Kidney (tissue), 14 donors: Measurements from ENCODE around the gene DNAJC21. TPM values are rescaled to one million over a fixed set of nuclear protein-coding genes. Genes with fewer than 3 reads are reported as not detected.

Experiments used
- DNase-seq, 5 donors: peaks; one replicate each; pipeline ENCODE4 v3.0.0-alpha.2; 2013 to 2020
- FAIRE-seq: peaks from 2 replicates; lab custom pipeline; 2012; peaks lifted over from hg19 to GRCh38; lab: Jason Lieb, UNC
- H3K27ac ChIP-seq, 2 donors: one replicate each; pipeline ENCODE4 v1.7.0; 2013; ENCODE audit warnings: low read depth in 2 of 2, low read length in 2 of 2, inconsistent platforms in 1 of 2
- H3K27me3 ChIP-seq: one replicate; pipeline ENCODE4 v1.7.1; 2013; ENCODE audit warnings: low read length, inconsistent platforms; ENCODE audit not compliant: control insufficient read depth, insufficient read depth
- H3K36me3 ChIP-seq, 3 donors: one replicate each; pipeline versions ENCODE4 v1.7.0 to v1.7.1; 2013; ENCODE audit warnings: low read length in 3 of 3, control low read depth in 1 of 3, inconsistent platforms in 1 of 3; ENCODE audit not compliant: insufficient read depth in 3 of 3, control insufficient read depth in 2 of 3
- H3K4me1 ChIP-seq, 3 donors: one replicate each; pipeline versions ENCODE4 v1.7.0 to v1.7.1; 2013; ENCODE audit warnings: low read length in 3 of 3, inconsistent platforms in 1 of 3, low read depth in 1 of 3; ENCODE audit not compliant: control insufficient read depth in 2 of 3, insufficient read depth in 2 of 3
- H3K4me3 ChIP-seq, 3 donors: one replicate each; pipeline versions ENCODE4 v1.7.0 to v1.8.1; 2013; ENCODE audit warnings: low read length in 3 of 3, control low read depth in 1 of 3, inconsistent platforms in 1 of 3
- H3K9ac ChIP-seq, 3 donors: one replicate each; pipeline versions ENCODE4 v1.7.0 to v1.7.1; 2013; ENCODE audit warnings: low read length in 3 of 3, control low read depth in 1 of 3, inconsistent platforms in 1 of 3
- H3K9me3 ChIP-seq, 3 donors: one replicate each; pipeline versions ENCODE4 v1.7.0 to v1.7.1; 2013; ENCODE audit warnings: low read length in 3 of 3, control low read depth in 1 of 3, inconsistent platforms in 1 of 3; ENCODE audit not compliant: control insufficient read depth in 2 of 3, insufficient read depth in 1 of 3
- intact Hi-C: fragments of 100-400 bp; cut with DNase I; formaldehyde crosslinking; loops from one replicate; pipeline ENCODE4 v1.11.1; 2022
- polyA plus RNA-seq: library from polyadenylated mRNA; stranded (reverse); fragments of 350-450 nt; fragmentation: Illumina TruSeq; extraction: RNeasy Lipid Tissue Mini Kit (QIAGEN cat#74804); gene quantifications from one replicate; pipeline ENCODE4 v1.2.3, GENCODE V29; 2014; ENCODE audit warnings: low read depth, low replicate concordance; ENCODE audit not compliant: insufficient read depth
- total RNA-seq: library from RNA; stranded (reverse); fragmentation: NEBNext Ultra II Directional; extraction: Animal tissue kit (Norgen Biotek cat#: 25700); gene quantifications from one replicate; pipeline ENCODE4 v1.2.1, GENCODE V29; 2021
- TF ChIP-seq, protein P1 (sequence below): IDR thresholded peaks from 3 replicates; pipeline ENCODE4 v1.5.1; 2012; ENCODE audit warnings: mild to moderate bottlenecking, moderate library complexity, borderline replicate concordance; ENCODE audit not compliant: insufficient read depth; ENCODE audit errors: extremely low read depth
- donor health status: control.
- donor health status: control.
- donor health status: control.
- donor health status: control.
- donor health status: control.
- donor health status: DM: yes; HTN: yes; CAD: no.
- donor health status: Normal renal cell carcinoma (clear cell type).

DNAJC21 gene
- total and polyA plus RNA-seq, 2 donors from 2014 or later = 24.5 to 45.0 TPM

DNA sequence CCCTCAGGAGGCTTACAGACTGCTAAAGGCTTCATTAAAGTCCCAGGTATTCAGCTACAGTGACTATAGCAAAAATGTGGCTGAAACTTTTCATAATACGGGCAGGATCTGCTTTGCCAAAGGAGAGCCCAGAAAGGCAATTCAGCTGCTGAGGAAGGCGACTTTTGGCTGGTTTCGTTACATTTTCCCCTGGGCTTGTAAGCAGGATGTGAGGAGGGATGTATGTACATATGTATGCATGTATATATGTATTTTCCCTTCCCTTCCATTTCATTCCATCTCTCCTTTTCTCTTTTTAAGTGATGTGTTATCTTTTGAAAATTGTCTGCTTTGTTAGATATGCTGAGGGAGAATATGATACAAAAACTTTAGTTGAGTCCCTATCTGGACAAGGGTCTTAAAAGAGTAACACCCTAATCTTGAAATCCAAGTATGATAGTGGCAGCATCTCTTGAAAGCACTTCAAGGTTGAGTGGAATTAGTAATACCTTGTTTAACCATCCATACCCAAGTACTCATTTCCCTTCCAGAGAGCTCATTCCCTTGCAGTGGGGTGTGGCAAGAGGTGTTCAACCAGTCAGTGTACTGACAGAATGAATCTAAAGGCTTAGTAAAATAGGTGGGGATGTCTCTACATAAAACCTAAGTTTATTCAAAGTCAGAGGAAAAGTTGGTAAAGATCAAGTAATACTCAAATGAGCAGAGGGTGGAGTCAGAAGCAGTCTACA lies 42.8 kb upstream of the DNAJC21 start:
- no peak overlapping the region for H3K27ac ChIP-seq
- no peak for FAIRE-seq
- TF ChIP-seq, protein P1, sequence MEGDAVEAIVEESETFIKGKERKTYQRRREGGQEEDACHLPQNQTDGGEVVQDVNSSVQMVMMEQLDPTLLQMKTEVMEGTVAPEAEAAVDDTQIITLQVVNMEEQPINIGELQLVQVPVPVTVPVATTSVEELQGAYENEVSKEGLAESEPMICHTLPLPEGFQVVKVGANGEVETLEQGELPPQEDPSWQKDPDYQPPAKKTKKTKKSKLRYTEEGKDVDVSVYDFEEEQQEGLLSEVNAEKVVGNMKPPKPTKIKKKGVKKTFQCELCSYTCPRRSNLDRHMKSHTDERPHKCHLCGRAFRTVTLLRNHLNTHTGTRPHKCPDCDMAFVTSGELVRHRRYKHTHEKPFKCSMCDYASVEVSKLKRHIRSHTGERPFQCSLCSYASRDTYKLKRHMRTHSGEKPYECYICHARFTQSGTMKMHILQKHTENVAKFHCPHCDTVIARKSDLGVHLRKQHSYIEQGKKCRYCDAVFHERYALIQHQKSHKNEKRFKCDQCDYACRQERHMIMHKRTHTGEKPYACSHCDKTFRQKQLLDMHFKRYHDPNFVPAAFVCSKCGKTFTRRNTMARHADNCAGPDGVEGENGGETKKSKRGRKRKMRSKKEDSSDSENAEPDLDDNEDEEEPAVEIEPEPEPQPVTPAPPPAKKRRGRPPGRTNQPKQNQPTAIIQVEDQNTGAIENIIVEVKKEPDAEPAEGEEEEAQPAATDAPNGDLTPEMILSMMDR = no peak
- H3K27me3 ChIP-seq = no peaks in the 10 kb centered on the region
- intact Hi-C loops = no loop called here
- no peaks in the 10 kb centered on the region for H3K4me1 ChIP-seq
- H3K9me3 ChIP-seq = no peaks in the 10 kb centered on the region
- no peak overlapping the region for H3K4me3 ChIP-seq
- DNase-seq = peak in 1 of 5 donors; percentile 18
- H3K36me3 ChIP-seq = no peaks in the 10 kb centered on the region
- no peak overlapping the region for H3K9ac ChIP-seq

DNA sequence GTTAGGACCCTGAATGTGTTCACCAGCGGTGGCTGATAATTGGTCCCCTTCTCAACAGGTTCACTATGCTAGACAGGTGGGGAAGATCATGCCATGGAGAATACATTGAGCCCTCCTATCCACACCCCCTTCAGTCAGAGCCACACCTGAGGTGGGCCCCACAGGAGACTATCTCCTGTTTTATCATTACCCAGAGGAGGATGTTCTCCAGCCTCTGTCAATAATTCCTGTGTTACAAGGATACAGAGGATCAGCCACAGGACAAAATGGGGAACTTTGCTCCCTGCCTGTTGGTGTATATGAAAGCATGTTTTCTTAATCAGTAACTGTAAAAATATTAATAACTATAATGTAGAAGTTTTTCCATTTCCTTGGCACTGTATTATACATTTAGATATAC lies 40.0 kb upstream of the DNAJC21 start:
- no peak for FAIRE-seq

DNA sequence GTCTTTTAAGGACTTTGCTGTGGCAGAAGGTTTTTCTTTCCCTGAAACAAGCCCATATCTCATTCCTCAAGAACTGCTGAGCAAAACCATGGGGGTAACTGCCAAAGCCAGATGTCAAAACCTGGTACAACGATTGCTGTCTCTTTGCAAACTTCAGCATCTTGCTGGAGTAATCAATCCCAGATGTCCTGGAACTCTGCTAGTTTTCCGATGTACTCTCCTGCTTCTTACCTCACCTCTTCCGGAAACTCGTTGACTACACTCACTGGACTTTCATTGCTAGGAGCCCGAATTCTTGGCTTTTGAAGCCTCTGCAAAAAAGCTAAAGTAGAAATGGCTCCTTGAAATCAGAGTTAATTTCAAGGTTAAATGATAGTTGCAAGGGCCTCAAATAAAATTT lies 37.4 kb upstream of the DNAJC21 start:
- Histone ChIP-seq H3K9me3 (no peaks in the 10 kb centered on the region), H3K4me3 (no peak overlapping the region), H3K27ac (no peak overlapping the region), H3K4me1 (no peaks in the 10 kb centered on the region), H3K9ac (no peak overlapping the region), H3K27me3 (no peaks in the 10 kb centered on the region), H3K36me3 (no peaks in the 10 kb centered on the region)
- intact Hi-C loops = no loop called here
- no peak for FAIRE-seq
- TF ChIP-seq, protein P1 = no peak
- no peak for DNase-seq

More for the DNA sequence above, 40.0 kb upstream of the DNAJC21 start:
- intact Hi-C loops = no loop called here
- Histone ChIP-seq H3K4me3 (no peak overlapping the region), H3K36me3 (no peaks in the 10 kb centered on the region), H3K9ac (no peak overlapping the region), H3K27me3 (no peaks in the 10 kb centered on the region), H3K4me1 (no peaks in the 10 kb centered on the region), H3K9me3 (no peaks in the 10 kb centered on the region), H3K27ac (no peak overlapping the region)
- no peak for DNase-seq
- TF ChIP-seq, protein P1 = no peak
